HepG2 (cell line): ENCODE measurements around the gene GBP1. TPM values are rescaled to one million over a fixed set of nuclear protein-coding genes. Genes with fewer than 3 reads are reported as not detected.

Experiments
- ATAC-seq: fragments of 200-7000 bp; cut with Tn5 transposase; 3 replicates; pipeline ENCODE4 v1.9.1; 2020; ENCODE audit warnings: mild to moderate bottlenecking, moderate library complexity
- BruUV-seq: library from RNA; stranded (reverse); fragments of 400-500 nt; replicated peaks from 2 replicates; lab custom pipeline; 2021; lab: Mats Ljungman, UMichigan
- CTCF ChIA-PET: fragments of 300-600 bp; formaldehyde crosslinking; extraction: SDS; loops from one replicate; lab custom pipeline; 2021; ENCODE audit warnings: low total read pairs, inconsistent platforms, low intra/inter-chr PET ratio; lab: Yijun Ruan, JAX
- POLR2A ChIA-PET: fragments of 350-600 bp; sonication (Branson Sonifier 250); formaldehyde crosslinking; loops from one replicate; lab custom pipeline; 2020; ENCODE audit warnings: antibody characterized with exemption, inconsistent platforms; lab: Yijun Ruan, JAX
- DNase-seq: peaks from one replicate; pipeline ENCODE4 v3.0.0-alpha.2; 2015; ENCODE audit warnings: low spot score
- FAIRE-seq: peaks from 3 replicates; lab custom pipeline; 2011; peaks lifted over from hg19 to GRCh38; lab: Jason Lieb, UNC
- H2AFZ ChIP-seq: one replicate; pipeline ENCODE4 v1.6.1; 2011; ENCODE audit warnings: low read length, inconsistent platforms
- H3K27ac ChIP-seq: fragments of 300-600 bp; 3 replicates; pipeline ENCODE4 v1.8.0; 2011; ENCODE audit warnings: mixed run types, mild to moderate bottlenecking, mixed read lengths, low read length, inconsistent platforms; ENCODE audit not compliant: insufficient read depth; ENCODE audit errors: extremely low read length
- H3K27me3 ChIP-seq, 2 experiments: fragments of 200-600 bp in 1 of 2; 2 replicates in 1 of 2; 3 replicates in 1 of 2; pipeline versions ENCODE4 v1.6.0 to v1.8.0; 2011; ENCODE audit warnings: low read length in 2 of 2, mild to moderate bottlenecking in 2 of 2, moderate library complexity in 2 of 2, inconsistent platforms in 1 of 2; ENCODE audit not compliant: insufficient read depth in 2 of 2, control insufficient read depth in 1 of 2
- H3K36me3 ChIP-seq, 2 experiments: fragments of 200-600 bp in 1 of 2; replicated peaks in 1 of 2; 2 replicates in 1 of 2; 3 replicates in 1 of 2; pipeline versions ENCODE4 v1.5.1 to v1.8.0; 2011; ENCODE audit warnings: low read length in 2 of 2, inconsistent platforms in 1 of 2; ENCODE audit not compliant: insufficient read depth in 2 of 2, control insufficient read depth in 1 of 2
- H3K4me1 ChIP-seq: 2 replicates; pipeline ENCODE4 v1.5.1; 2012; ENCODE audit warnings: low read length, inconsistent platforms; ENCODE audit not compliant: insufficient read depth
- H3K4me2 ChIP-seq: 2 replicates; pipeline ENCODE4 v1.6.0; 2011; ENCODE audit warnings: low read depth, low read length, inconsistent platforms
- H3K4me3 ChIP-seq, 3 experiments: fragments of 200-600 bp in 1 of 3; sonication (generic), shearing (Covaris generic) in 1 of 3; replicated peaks in 1 of 3; 2 replicates each; pipeline ENCODE4 v1.5.1; 2011 to 2016; ENCODE audit warnings: low read length in 3 of 3, inconsistent platforms in 2 of 3, low read depth in 2 of 3, mild to moderate bottlenecking in 2 of 3, control low read depth in 1 of 3, mixed read lengths in 1 of 3; ENCODE audit not compliant: insufficient read depth in 1 of 3
- H3K79me2 ChIP-seq: one replicate; pipeline ENCODE4 v1.6.1; 2011; ENCODE audit warnings: low read length, inconsistent platforms; ENCODE audit not compliant: insufficient read depth
- H3K9ac ChIP-seq: 2 replicates; pipeline ENCODE4 v1.6.0; 2011; ENCODE audit warnings: mild to moderate bottlenecking, low read depth, low read length, inconsistent platforms; ENCODE audit not compliant: insufficient read depth
- H3K9me3 ChIP-seq: 2 replicates; pipeline ENCODE4 v1.5.1; 2012; ENCODE audit warnings: mild to moderate bottlenecking, low read length
- H4K20me1 ChIP-seq: 2 replicates; pipeline ENCODE4 v1.6.0; 2011; ENCODE audit warnings: inconsistent platforms, mild to moderate bottlenecking, low read length, moderate library complexity; ENCODE audit not compliant: insufficient read depth
- CBFB ChIP-seq: sonication (generic); formaldehyde crosslinking; IDR thresholded peaks from 2 replicates; pipeline ENCODE4 v1.4.0; 2020; ENCODE audit warnings: missing genetic modification reagents
- GLI4 ChIP-seq: sonication (generic); formaldehyde crosslinking; IDR thresholded peaks from 2 replicates; pipeline ENCODE4 v1.5.1; 2020; ENCODE audit warnings: missing genetic modification reagents, mild to moderate bottlenecking, moderate library complexity, borderline replicate concordance
- HMGXB3 ChIP-seq: sonication (generic); formaldehyde crosslinking; IDR thresholded peaks from 2 replicates; pipeline ENCODE4 v1.4.0; 2020; ENCODE audit warnings: missing genetic modification reagents, borderline replicate concordance
- NR2C2 ChIP-seq: sonication (generic); formaldehyde crosslinking; IDR thresholded peaks from 2 replicates; pipeline ENCODE4 v1.4.0; 2020; ENCODE audit warnings: missing genetic modification reagents, mild to moderate bottlenecking, moderate library complexity, borderline replicate concordance
- NR2F1 ChIP-seq, 2 experiments: fragments of 450-650 bp in 1 of 2; formaldehyde crosslinking in 1 of 2; IDR thresholded peaks; 2 replicates each; pipeline versions ENCODE4 v1.5.0 to v1.6.1; 2016 to 2020; ENCODE audit warnings: mild to moderate bottlenecking in 1 of 2, missing compliant biosample characterization in 1 of 2, missing genetic modification reagents in 1 of 2, moderate library complexity in 1 of 2
- STAT5B ChIP-seq: sonication (generic); formaldehyde crosslinking; IDR thresholded peaks from 2 replicates; pipeline ENCODE4 v1.4.0; 2020; ENCODE audit warnings: missing genetic modification reagents
- STAT6 ChIP-seq: sonication (generic); formaldehyde crosslinking; IDR thresholded peaks from 2 replicates; pipeline ENCODE4 v1.4.0; 2020; ENCODE audit warnings: missing genetic modification reagents, mild to moderate bottlenecking, borderline replicate concordance
- ZNF260 ChIP-seq: sonication (generic); formaldehyde crosslinking; IDR thresholded peaks from 2 replicates; pipeline ENCODE4 v1.4.0; 2020; ENCODE audit warnings: missing genetic modification reagents, low read depth, mild to moderate bottlenecking, borderline replicate concordance
- ZNF44 ChIP-seq: sonication (generic); formaldehyde crosslinking; IDR thresholded peaks from 2 replicates; pipeline ENCODE4 v1.5.1; 2020; ENCODE audit warnings: mild to moderate bottlenecking, missing genetic modification reagents
- ZNF614 ChIP-seq: IDR thresholded peaks from 2 replicates; pipeline ENCODE4 v1.6.1; 2018; ENCODE audit warnings: missing biosample characterization, missing genetic modification reagents, inconsistent platforms, borderline replicate concordance
- ZNF724P ChIP-seq: sonication (generic); formaldehyde crosslinking; IDR thresholded peaks from 2 replicates; pipeline ENCODE4 v1.8.0; 2022; ENCODE audit warnings: missing genetic modification reagents, borderline replicate concordance
- ZNF761 ChIP-seq: sonication (generic); formaldehyde crosslinking; conservative IDR thresholded peaks from 2 replicates; pipeline ENCODE4 v1.4.0; 2020; ENCODE audit warnings: mild to moderate bottlenecking, missing genetic modification reagents
- WGBS: methylation state at CpG from one replicate; pipeline ENCODE4 v1.1.6; 2017; ENCODE audit warnings: low lambda C conversion rate; 5-methylcytosine and 5-hydroxymethylcytosine counted together
- in situ Hi-C: cut with HindIII; loops from 2 replicates; pipeline ENCODE4 v1.10.0; 2017; ENCODE audit warnings: low pct_unique_long_range_greater_than_20kb; ENCODE audit not compliant: extremely low pct_ligation_motif_present
- intact Hi-C: fragments of 100-400 bp; cut with micrococcal nuclease; formaldehyde crosslinking; loops from one replicate; pipeline ENCODE4 v1.10.0; 2022; ENCODE audit not compliant: unreplicated experiment
- polyA plus RNA-seq, 8 experiments: library from polyadenylated mRNA; depleted of rRNA in 3 of 8; stranded (reverse) in 7 of 8; unstranded in 1 of 8; fragments of >200 nt; fragmentation: Illumina TruSeq in 4 of 8; extraction: Trizol in 4 of 8; gene quantifications; 2 replicates each; pipeline versions ENCODE4 v1.2.1 to v1.2.3, GENCODE V29; 2011 to 2016; ENCODE audit warnings: low read depth in 4 of 8, missing spikeins in 1 of 8, mixed read lengths in 1 of 8; ENCODE audit not compliant: insufficient read depth in 1 of 8
- total RNA-seq, 5 experiments: library from RNA; depleted of rRNA; stranded (reverse); fragments of >200 nt; fragmentation: Illumina TruSeq; extraction: Trizol; gene quantifications; 2 replicates each; pipeline ENCODE4 v1.2.3, GENCODE V29; 2016; ENCODE audit warnings: low read depth in 1 of 5

Gene GBP1
- total and polyA plus RNA-seq, 2 of the 13 experiments (the other 11 are each of a cell fraction or from before 2014, with no cell fraction given), result 0.62 to 2.3 TPM

DNA sequence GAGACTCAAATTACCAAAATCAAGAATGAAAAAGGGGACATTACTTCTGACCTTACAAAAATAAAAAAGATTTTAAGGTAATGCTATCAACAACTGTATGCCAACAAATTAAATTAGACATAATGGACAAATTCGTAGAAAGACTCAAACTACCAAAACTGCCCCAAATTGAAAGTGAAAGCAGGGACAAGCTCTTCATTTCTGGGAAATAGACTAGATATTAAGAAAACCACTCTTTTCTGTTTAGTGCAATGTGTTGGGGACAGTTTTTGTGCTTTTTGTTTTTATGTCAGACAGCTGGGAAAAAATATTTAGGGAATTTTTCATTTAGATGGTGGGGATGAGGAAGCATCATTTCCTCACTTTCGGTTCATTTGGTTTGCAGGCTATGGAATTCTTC lies 4.9 kb upstream of the GBP1 start:
- no peaks in the 10 kb centered on the region for H3K27me3 ChIP-seq
- no peak overlapping the region for H2AFZ ChIP-seq
- in situ Hi-C loops (no loop called here), intact Hi-C loops (no loop called here)
- ChIA-PET POLR2A (no interaction called here), CTCF (no interaction called here)
- no TSS peak for BruUV-seq
- peaks cover 21% of the 10 kb centered on the region for H3K4me1 ChIP-seq
- no peak overlapping the region for H3K27ac ChIP-seq
- H3K4me3 ChIP-seq, result no peak overlapping the region
- ATAC-seq (no peak), DNase-seq (no peak), FAIRE-seq (no peak)
- no peak for TF ChIP-seq GLI4
- TF ChIP-seq STAT5B (CRISPR knock-in tag), result no peak
- no peak for TF ChIP-seq ZNF44
- no peak for TF ChIP-seq CBFB (CRISPR knock-in tag)
- TF ChIP-seq ZNF761 (CRISPR knock-in tag), result no peak
- no peak overlapping the region for H3K4me2 ChIP-seq
- no peaks in the 10 kb centered on the region for H3K79me2 ChIP-seq
- H3K9ac ChIP-seq, result no peak overlapping the region
- H3K9me3 ChIP-seq, result no peaks in the 10 kb centered on the region
- H4K20me1 ChIP-seq, result no peaks in the 10 kb centered on the region
- 58% methylated on average over 2 of the region's 2 CpGs for WGBS
- no peaks in the 10 kb centered on the region for H3K36me3 ChIP-seq

GRCh38 chr1:89068291-89068690 lies 3.3 kb upstream of the GBP1 start:
- no TSS peak for BruUV-seq
- no peak for TF ChIP-seq NR2F1 (CRISPR knock-in tag; IDR thresholded peaks at IDR 0.05)
- TF ChIP-seq NR2C2 (CRISPR knock-in tag), result no peak
- TF ChIP-seq STAT6 (CRISPR knock-in tag), result no peak
- TF ChIP-seq ZNF260 (CRISPR knock-in tag), result no peak
- TF ChIP-seq ZNF724P (CRISPR knock-in tag), result no peak
- TF ChIP-seq ZNF614 (CRISPR knock-in tag), result no peak
- TF ChIP-seq HMGXB3 (CRISPR knock-in tag), result no peak

More at GRCh38 chr1:89068291-89068690, 3.3 kb upstream of the GBP1 start:
- no peaks in the 10 kb centered on the region for H4K20me1 ChIP-seq
- H3K4me1 ChIP-seq, result peaks cover 30% of the 10 kb centered on the region
- no peaks in the 10 kb centered on the region for H3K27me3 ChIP-seq
- H2AFZ ChIP-seq, result no peak overlapping the region
- no peaks in the 10 kb centered on the region for H3K36me3 ChIP-seq
- H3K9ac ChIP-seq, result no peak overlapping the region
- ChIA-PET CTCF (no interaction called here), POLR2A (no interaction called here)
- in situ Hi-C loops (no loop called here), intact Hi-C loops (no loop called here)
- DNase-seq, result no peak
- H3K27ac ChIP-seq, result no peak overlapping the region
- ATAC-seq, result no peak
- H3K79me2 ChIP-seq, result no peaks in the 10 kb centered on the region
- H3K4me2 ChIP-seq, result no peak overlapping the region
- FAIRE-seq, result no peak
- H3K4me3 ChIP-seq, result no peak overlapping the region
- H3K9me3 ChIP-seq, result no peaks in the 10 kb centered on the region
